Spleen (tissue), 11 donors: ENCODE data around the gene GJA8. TPM values are rescaled to one million over a fixed set of nuclear protein-coding genes. Genes with fewer than 3 reads are reported as not detected.

Experiments used
- DNase-seq: peaks from one replicate; pipeline ENCODE4 v3.0.0-alpha.2; 2020
- H3K27ac ChIP-seq, 8 donors: fragments of 200-600 bp; sonication (generic) in 7 of 8; 1 replicate in 4 of 8; 2 replicates in 4 of 8; pipeline versions ENCODE4 v1.5.0 to v1.8.0; 2016 to 2021; ENCODE audit warnings: inconsistent platforms in 4 of 8, mild to moderate bottlenecking in 4 of 8, moderate library complexity in 1 of 8
- H3K27me3 ChIP-seq, 7 donors: fragments of 200-600 bp; sonication (generic) in 6 of 7; replicated peaks in 1 of 7; 1 replicate in 4 of 7; 2 replicates in 3 of 7; pipeline versions ENCODE4 v1.5.0 to v1.8.0; 2016 to 2021; ENCODE audit warnings: inconsistent platforms in 3 of 7, mild to moderate bottlenecking in 1 of 7
- H3K36me3 ChIP-seq, 6 donors: fragments of 200-600 bp; sonication (generic) in 5 of 6; 1 replicate in 4 of 6; 2 replicates in 2 of 6; pipeline versions ENCODE4 v1.5.0 to v1.8.0; 2016 to 2021; ENCODE audit warnings: inconsistent platforms in 2 of 6
- H3K4me1 ChIP-seq, 6 donors: fragments of 200-600 bp; sonication (generic) in 5 of 6; 1 replicate in 3 of 6; 2 replicates in 3 of 6; pipeline versions ENCODE4 v1.5.0 to v1.8.0; 2016 to 2021; ENCODE audit warnings: inconsistent platforms in 3 of 6
- H3K4me3 ChIP-seq, 8 donors: fragments of 200-600 bp; sonication (generic) in 7 of 8; 1 replicate in 4 of 8; 2 replicates in 4 of 8; pipeline versions ENCODE4 v1.5.0 to v1.8.0; 2016 to 2021; ENCODE audit warnings: inconsistent platforms in 4 of 8, mild to moderate bottlenecking in 4 of 8, moderate library complexity in 2 of 8
- H3K9me3 ChIP-seq, 8 donors: fragments of 200-600 bp; sonication (generic) in 7 of 8; 1 replicate in 4 of 8; 2 replicates in 4 of 8; pipeline versions ENCODE4 v1.5.0 to v1.8.0; 2016 to 2021; ENCODE audit warnings: inconsistent platforms in 4 of 8
- POLR2A ChIP-seq, 3 donors: fragments of 450-650 bp; IDR thresholded peaks; one replicate each; pipeline ENCODE4 v1.5.1; 2017; ENCODE audit warnings: antibody characterized with exemption in 3 of 3, mild to moderate bottlenecking in 1 of 3
- POLR2AphosphoS5 ChIP-seq, 3 donors: sonication (generic); formaldehyde crosslinking; IDR thresholded peaks; one replicate each; pipeline ENCODE4 v1.5.1; 2017; ENCODE audit warnings: antibody characterized with exemption in 3 of 3
- WGBS, 5 donors: extraction: QIAGEN DNeasy Blood & Tissue Kit in 3 of 5; methylation state at CpG; one replicate each; pipeline versions ENCODE4 v1.1.5 to v1.1.7; 2013 to 2018; 5-methylcytosine and 5-hydroxymethylcytosine counted together
- intact Hi-C: fragments of 100-400 bp; cut with DNase I; formaldehyde crosslinking; loops from one replicate; pipeline ENCODE4 v1.15.0; 2023; ENCODE audit warnings: low total_unique reads
- polyA plus RNA-seq, 3 donors: library from polyadenylated mRNA; stranded (reverse); fragments of 200-250 nt; gene quantifications; one replicate each; pipeline ENCODE4 v1.2.1, GENCODE V29; 2013
- total RNA-seq, 7 donors: library from RNA; depleted of rRNA in 3 of 7; stranded (reverse); fragments of >200 nt in 3 of 7; fragmentation: NEBNext Ultra II Directional in 4 of 7; extraction: Animal tissue kit (Norgen Biotek cat#: 25700) in 4 of 7; gene quantifications; one replicate each; pipeline versions ENCODE4 v1.1.0 to v1.2.1, GENCODE V29; 2016 to 2021
- TF ChIP-seq, protein P1 (sequence below), 11 experiments: fragments of 200-600 bp in 7 of 11; fragments of 450-650 bp in 4 of 11; sonication (generic) in 4 of 11; IDR thresholded peaks in 8 of 11; conservative IDR thresholded peaks in 3 of 11; 1 replicate in 7 of 11; 2 replicates in 4 of 11; pipeline versions ENCODE4 v1.4.0 to v1.8.0; 2016 to 2021; ENCODE audit warnings: antibody characterized with exemption in 11 of 11, inconsistent platforms in 4 of 11, mild to moderate bottlenecking in 1 of 11
- donor health status: healthy with polysubstance abuse.
- donor health status: DM: no; HTN: no; CAD: no; lungs with moderate emphysema.
- donor health status: DM: no; HTN: no; CAD: no.
- donor health status: Bipolar disorder and iron deficiency.
- donor health status: healthy.
- donor health status: DM: no; HTN: no; CAD: no.
- donor health status: DM: yes; HTN: yes; CAD: no.

GJA8 gene
- total and polyA plus RNA-seq, 10 donors = not detected

DNA sequence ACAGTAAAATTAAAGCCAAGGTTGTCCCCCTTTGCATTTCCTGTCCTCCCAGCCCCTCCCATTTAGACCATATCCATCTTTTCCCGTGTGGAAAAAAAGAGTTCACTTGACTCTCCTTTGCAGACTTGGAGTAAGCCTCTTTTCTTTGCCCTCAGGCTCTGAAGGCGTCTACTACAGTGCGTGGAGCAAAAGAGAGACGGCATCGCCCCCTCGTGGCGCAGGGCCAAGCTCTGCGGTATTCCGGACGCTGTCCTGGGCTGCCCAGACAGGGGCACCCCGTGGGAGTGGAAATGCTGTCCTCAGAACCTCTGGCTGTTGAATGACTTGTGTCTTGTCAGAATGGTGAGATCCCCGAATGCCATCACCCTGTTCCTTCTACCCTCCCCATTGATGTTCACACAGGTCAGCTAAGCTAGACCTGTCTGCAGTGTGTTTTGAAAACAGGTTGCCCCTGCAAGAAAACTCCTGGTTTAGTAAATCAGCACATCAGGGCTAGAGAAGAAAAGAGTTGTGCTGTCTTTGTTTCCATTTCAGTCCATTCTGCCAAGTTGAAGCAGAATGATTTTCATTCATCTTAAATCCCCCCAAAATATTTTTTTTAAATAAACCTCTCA lies 12.3 kb upstream of the GJA8 start:
- peaks cover 0 to 20% (median 0%) of the 10 kb centered on the region in 7 donors for H3K27me3 ChIP-seq
- H3K27ac ChIP-seq = no peak overlapping the region
- peaks cover 0 to 15% (median 5%) of the 10 kb centered on the region in 6 donors for H3K4me1 ChIP-seq
- intact Hi-C loops = loop anchor here (5.0 to 10.0 kb wide), 3 partner anchors 168 to 395 kb away; no protein-coding TSS in a partner anchor
- no peaks in the 10 kb centered on the region for H3K9me3 ChIP-seq
- peak; percentile 87 for DNase-seq
- H3K4me3 ChIP-seq = no peak overlapping the region
- no peaks in the 10 kb centered on the region for H3K36me3 ChIP-seq
- 2 to 7% (median 6%) methylated on average over 12 of the region's 12 CpGs for WGBS, 5 donors
- TF ChIP-seq, protein P1, sequence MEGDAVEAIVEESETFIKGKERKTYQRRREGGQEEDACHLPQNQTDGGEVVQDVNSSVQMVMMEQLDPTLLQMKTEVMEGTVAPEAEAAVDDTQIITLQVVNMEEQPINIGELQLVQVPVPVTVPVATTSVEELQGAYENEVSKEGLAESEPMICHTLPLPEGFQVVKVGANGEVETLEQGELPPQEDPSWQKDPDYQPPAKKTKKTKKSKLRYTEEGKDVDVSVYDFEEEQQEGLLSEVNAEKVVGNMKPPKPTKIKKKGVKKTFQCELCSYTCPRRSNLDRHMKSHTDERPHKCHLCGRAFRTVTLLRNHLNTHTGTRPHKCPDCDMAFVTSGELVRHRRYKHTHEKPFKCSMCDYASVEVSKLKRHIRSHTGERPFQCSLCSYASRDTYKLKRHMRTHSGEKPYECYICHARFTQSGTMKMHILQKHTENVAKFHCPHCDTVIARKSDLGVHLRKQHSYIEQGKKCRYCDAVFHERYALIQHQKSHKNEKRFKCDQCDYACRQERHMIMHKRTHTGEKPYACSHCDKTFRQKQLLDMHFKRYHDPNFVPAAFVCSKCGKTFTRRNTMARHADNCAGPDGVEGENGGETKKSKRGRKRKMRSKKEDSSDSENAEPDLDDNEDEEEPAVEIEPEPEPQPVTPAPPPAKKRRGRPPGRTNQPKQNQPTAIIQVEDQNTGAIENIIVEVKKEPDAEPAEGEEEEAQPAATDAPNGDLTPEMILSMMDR (IDR thresholded peaks at IDR 0.05 in 8 of 11, conservative IDR thresholded peaks at IDR 0.05 in 3 of 11) = peak; percentile 15 to 71 (median 56)
- TF ChIP-seq POLR2AphosphoS5 (IDR thresholded peaks at IDR 0.05) = no peak

DNA sequence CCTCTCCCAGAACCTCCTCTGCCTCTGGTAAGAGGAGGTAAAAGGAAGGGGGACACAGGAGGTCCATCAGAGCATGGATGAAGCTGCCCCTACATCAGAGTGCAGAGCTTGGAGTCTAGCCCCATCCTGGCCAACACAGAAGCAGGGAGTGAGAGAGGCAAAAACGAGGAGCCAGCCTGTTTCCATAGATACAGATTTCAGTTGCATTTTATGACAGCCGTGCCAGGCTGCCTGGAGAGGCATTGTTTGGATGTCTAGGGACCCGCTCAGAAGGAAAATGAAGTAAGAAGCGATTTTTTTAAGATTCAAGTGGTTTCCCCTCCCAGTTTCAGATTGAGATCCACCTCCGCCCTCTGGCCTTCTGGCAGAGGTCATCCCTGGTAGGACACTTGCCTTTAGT lies 11.5 kb upstream of the GJA8 start:
- Histone ChIP-seq H3K4me1 (peaks cover 0 to 15% (median 5%) of the 10 kb centered on the region in 6 donors), H3K27me3 (peaks cover 0 to 20% (median 0%) of the 10 kb centered on the region in 7 donors), H3K4me3 (no peak overlapping the region), H3K27ac (no peak overlapping the region), H3K9me3 (no peaks in the 10 kb centered on the region), H3K36me3 (no peaks in the 10 kb centered on the region)
- no peak for DNase-seq
- 81 to 87% (median 85%) methylated on average over 5 of the region's 5 CpGs for WGBS, 5 donors
- intact Hi-C loops = loop anchor here (5.0 to 10.0 kb wide), 3 partner anchors 169 to 396 kb away; no protein-coding TSS in a partner anchor
- TF ChIP-seq POLR2A (IDR thresholded peaks at IDR 0.05) (no peak), POLR2AphosphoS5 (IDR thresholded peaks at IDR 0.05) (no peak)
- TF ChIP-seq, protein P1 (IDR thresholded peaks at IDR 0.05 in 8 of 11, conservative IDR thresholded peaks at IDR 0.05 in 3 of 11) = no peak

DNA sequence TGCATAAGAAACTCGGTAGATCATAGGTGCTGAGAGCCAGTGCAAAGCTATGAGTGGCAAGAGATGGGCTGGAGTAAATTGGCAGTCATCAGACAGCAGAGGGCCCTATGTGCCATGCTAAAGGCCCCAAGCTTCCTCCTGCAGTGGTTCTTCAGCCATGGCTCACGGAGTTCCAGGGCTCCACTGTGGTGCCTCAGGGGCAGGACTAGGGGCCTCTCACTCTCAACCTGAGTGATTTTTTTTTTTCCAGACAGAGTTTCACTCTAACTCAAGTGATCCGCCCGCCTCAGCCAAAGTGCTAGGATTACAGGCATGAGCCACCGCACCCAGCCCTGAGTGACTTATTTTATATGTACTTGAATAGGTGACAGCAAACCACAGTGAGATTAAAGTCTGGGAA lies 10.4 kb upstream of the GJA8 start:
- peaks cover 0 to 20% (median 0%) of the 10 kb centered on the region in 7 donors for H3K27me3 ChIP-seq
- intact Hi-C loops = loop anchor here (5.0 to 10.0 kb wide), 3 partner anchors 170 to 397 kb away; no protein-coding TSS in a partner anchor
- H3K4me3 ChIP-seq = no peak overlapping the region
- TF ChIP-seq POLR2AphosphoS5 (IDR thresholded peaks at IDR 0.05) (no peak), POLR2A (IDR thresholded peaks at IDR 0.05) (no peak)
- TF ChIP-seq, protein P1 (IDR thresholded peaks at IDR 0.05 in 8 of 11, conservative IDR thresholded peaks at IDR 0.05 in 3 of 11) = no peak
- no peaks in the 10 kb centered on the region for H3K9me3 ChIP-seq
- H3K36me3 ChIP-seq = no peaks in the 10 kb centered on the region
- 71 to 88% (median 82%) methylated on average over 5 of the region's 5 CpGs for WGBS, 5 donors
- no peak overlapping the region for H3K27ac ChIP-seq
- no peak for DNase-seq
- H3K4me1 ChIP-seq = peaks cover 0 to 16% (median 5%) of the 10 kb centered on the region in 6 donors

DNA sequence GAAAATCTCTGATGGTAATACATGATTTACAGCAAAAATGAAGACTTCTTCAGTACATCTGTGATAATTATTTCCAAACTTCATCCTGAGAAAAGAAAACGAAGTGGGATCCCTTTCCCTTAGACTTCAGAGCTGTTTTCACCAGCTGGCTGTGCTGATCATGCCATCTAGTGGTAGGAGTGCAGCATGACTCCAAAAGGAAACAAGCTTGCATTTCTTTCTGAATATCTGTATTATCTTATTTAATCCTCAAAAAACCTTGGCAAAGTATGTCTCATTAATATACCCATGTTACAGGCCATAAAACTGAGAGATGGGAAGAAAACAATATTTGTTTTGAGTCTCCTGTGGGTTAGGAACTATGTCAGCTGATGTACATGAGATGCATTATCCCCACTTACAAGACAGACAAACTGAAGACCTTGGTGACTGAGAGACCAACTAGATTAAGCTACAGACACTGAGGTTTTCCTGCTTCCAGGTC lies 9.8 kb upstream of the GJA8 start:
- H3K4me3 ChIP-seq = no peak overlapping the region
- WGBS, 5 donors = 0 to 20% (median 9%) methylated on average over 1 of the region's 1 CpG
- H3K9me3 ChIP-seq = no peaks in the 10 kb centered on the region
- TF ChIP-seq, protein P1 (IDR thresholded peaks at IDR 0.05 in 8 of 11, conservative IDR thresholded peaks at IDR 0.05 in 3 of 11) = peak; percentile 57 to 92 (median 87)
- no peak for TF ChIP-seq POLR2AphosphoS5 (IDR thresholded peaks at IDR 0.05)
- no peak overlapping the region for H3K27ac ChIP-seq
- no peaks in the 10 kb centered on the region for H3K36me3 ChIP-seq
- peaks cover 0 to 20% (median 0%) of the 10 kb centered on the region in 7 donors for H3K27me3 ChIP-seq
- H3K4me1 ChIP-seq = peaks cover 0 to 21% (median 5%) of the 10 kb centered on the region in 6 donors
- intact Hi-C loops = loop anchor here (5.0 to 10.0 kb wide), 3 partner anchors 170 to 398 kb away; no protein-coding TSS in a partner anchor
- no peak for DNase-seq
